DMS79 treated with DMSO at 0.1 percent for 48 hours (cell line): Measurements from ENCODE around the gene PNMA8B.
"Not testable (repeated sequence)": the region's sequence is repeated elsewhere in the genome, so short reads cannot be mapped to it uniquely, and the experiment has no call there.

ENCODE experiments used
- DNase-seq: peaks from one replicate; lab custom pipeline; 2025; lab: John Stamatoyannopoulos, UW

Gene PNMA8B

GRCh38 chr19:46514589-46515289, 19.1 kb upstream of the PNMA8B start:
- DNase-seq = no peak

- peak; percentile 57 for DNase-seq
Measured at GRCh38 chr19:46513461-46514236, 18.0 kb upstream of the PNMA8B start.

DNA sequence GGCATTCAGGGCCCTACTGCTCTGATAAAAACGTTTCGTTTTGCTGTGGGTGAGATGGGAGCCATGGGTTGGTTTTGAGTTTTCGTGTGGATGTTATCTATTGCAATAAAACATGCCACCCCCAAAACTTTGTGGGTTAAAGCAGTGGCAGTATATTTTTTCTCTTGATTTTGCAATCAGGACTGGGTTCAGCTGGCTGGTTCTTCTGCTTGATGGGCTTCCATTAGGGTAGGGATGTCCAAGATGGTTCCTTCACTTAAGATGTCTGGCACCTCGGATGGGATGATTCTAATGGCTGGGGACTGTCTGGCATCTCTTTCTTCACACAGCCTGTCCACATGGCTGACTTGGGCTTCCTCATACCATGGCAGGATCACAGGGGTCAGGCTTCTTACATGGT, 15.6 kb upstream of the PNMA8B start:
- no peak for DNase-seq

DNA sequence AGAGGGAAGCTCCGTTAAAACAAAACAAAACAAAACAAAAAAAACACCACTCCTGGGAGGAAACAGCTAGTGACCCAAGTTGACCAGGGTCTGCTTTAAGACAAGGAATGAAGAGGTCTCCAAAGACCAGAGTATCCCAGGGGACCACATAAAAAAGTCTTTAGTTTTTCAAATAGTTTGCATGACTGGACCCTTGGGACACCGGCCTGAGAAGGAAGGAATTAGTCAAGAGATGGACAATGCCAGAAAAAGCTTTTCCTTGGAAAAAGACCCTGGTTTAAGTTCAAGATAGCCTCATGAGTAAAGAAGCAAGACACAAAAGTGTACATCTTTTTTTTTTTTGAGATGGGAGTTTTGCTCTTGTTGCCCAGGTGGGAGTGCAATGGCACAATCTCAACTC, 12.5 kb upstream of the PNMA8B start:
- DNase-seq = no peak

DNA sequence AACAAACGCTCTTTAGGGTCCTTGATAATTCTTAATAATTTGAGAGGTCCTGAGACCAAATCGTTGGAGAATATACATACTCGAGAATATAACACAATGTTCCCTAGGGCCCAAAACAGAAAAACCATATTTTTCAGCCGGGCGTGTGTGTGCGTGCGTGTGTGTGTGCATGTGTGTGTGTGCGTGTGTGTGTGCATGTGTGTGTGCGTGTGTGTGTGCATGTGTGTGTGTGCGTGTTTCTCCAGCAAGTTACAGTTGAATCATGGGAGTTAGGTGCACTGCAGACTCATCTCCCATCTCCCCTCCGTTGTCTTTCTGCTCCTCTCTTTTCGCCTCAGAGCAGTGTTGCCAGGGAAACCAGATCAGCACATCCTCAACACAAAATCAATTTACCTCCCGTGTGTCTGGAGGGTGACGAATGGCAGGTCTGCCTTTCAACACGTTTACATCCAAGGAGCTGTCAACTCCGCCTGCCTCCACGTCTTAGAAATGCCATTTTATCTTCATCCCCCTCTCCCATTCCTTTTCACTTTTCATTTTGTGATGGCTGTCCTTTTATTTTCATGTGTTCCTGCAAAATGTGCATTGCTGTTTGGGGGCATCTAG, 8.3 kb upstream of the PNMA8B start:
- no peak for DNase-seq

DNA sequence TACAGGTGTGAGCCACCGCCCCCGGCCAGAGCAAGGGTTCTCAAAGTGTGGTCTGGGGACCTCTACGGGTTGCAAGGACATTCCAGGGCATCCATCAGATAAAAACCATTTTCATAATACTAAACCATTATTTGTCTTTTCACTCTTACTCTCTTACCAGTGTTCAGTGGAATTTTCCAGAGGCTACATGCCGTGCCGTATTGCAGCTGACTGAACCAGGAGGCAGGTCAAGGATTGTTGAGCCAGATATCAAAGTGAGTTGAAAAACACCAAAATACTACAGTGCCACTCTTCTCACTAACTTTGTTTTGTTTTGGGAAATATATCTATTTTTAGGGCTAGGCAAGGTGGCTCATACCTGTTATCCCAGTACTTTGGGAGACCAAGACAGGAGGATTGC, 7.2 kb upstream of the PNMA8B start:
- DNase-seq = no peak

DNA sequence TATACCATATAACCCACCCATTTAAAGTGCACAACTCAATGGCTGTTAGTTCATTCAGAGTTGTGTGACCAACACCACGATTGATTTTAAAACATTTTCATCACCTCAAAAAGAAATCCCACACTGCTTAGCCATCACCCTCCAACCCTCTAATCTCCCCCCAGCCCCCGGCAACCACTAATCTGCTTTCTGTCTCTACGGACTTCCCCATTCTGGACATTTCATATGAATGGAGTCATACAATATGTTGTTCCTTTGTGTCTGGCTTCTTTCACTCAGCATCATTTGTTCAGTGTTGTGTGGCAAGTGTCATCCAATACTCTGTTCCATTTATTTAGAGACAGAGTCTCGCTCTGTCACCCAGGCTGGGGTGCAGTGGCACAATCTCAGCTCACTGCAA, 4.0 kb upstream of the PNMA8B start:
- no peak for DNase-seq

DNA sequence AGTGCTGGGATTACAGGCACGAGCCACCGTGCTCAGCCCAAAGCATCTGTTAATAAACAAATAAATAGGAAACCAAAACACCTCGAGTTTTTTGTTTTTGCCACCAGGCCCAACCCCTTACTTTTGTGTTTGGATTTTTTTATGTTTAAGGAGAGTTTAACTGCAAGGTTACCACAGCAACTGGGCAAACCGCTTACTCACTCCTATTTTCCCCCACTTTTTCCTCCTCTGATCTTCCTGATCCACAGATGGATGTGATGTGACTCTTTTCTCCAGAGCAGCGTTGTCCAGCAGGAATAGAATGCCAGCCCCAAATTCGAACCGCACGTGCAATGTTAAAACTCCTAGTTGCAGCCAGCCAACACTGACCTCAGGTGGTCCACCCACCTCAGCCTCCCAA, 2.1 kb upstream of the PNMA8B start:
- DNase-seq = no peak

GRCh38 chr19:46496886-46497285, 1.2 kb upstream of the PNMA8B start:
- not testable (repeated sequence) for DNase-seq

GRCh38 chr19:46496304-46496703, 637 bp upstream of the PNMA8B start:
- no peak for DNase-seq

GRCh38 chr19:46494941-46495785, 504 bp downstream of the PNMA8B start:
- no peak for DNase-seq

DNA sequence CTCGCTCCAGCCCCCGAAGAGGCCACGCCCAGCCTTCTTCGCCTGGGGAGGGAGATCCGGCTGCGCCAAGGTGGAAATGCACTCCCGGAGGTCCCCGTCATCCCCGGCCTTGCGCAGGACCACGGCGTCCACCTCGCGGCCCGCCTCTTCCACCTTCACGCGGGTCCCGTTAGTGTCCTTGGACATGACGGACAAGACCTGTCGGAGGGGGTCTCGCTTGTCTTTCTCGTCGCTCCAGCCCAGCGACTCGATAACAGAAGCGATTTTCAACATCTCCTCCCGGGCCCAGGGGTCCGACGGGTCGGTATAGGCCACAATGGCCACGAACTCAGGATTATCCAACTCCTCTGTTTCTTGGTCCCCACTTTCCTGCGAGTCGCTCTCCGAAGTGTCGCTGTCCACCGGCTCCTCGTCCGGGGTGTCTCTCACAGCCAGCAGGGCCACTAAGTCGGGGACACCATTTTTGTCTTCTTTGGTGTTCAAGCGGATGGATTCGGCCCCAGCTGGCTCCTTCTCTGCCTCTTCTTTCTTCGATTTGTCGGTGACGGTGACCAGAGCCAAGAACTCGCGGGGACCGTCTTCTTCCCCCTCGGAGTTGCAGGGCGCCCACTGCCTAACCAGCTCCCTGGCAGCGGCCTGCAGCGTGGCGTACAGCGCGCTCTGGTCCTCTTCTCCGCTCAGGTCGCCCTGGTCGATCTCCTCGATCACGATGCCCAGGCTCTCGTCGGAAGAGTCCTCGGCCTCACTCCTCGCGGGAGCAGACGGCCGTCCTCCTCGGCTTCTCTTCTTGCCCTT, 1.3 kb downstream of the PNMA8B start:
- no peak for DNase-seq

- no peak for DNase-seq
Measured at GRCh38 chr19:46493236-46494145, 2.2 kb downstream of the PNMA8B start.

GRCh38 chr19:46492841-46493235, 2.8 kb downstream of the PNMA8B start:
- no peak for DNase-seq

- DNase-seq = no peak
Measured at GRCh38 chr19:46491975-46492682, 3.5 kb downstream of the PNMA8B start.

DNA sequence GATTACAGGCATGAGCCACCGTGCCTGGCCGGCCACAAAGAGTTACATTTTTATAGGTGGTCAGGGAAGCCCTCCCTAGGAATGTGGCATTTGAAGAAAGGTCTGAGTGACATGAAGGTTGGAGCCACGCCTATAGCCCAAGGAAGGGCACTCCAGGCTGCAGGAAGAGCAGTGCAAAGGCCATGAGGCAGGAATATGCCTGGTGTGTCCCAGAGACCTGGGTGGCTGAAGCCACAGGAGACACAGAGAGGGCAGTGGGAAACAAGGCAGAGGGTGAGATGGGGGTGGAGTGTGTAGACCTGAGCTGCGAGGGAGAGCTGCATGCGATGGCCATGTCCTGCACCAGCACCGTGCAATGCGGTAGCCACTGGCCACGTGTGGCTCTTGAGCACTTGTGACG, 4.9 kb downstream of the PNMA8B start:
- DNase-seq = no peak

- peak; percentile 17 for DNase-seq
Measured at GRCh38 chr19:46489445-46490272, 6.0 kb downstream of the PNMA8B start.

- DNase-seq = no peak
Measured at GRCh38 chr19:46488551-46488950, 7.1 kb downstream of the PNMA8B start.
